A549 (cell line): ENCODE measurements around the gene TGFBI. TPM values are rescaled to one million over a fixed set of nuclear protein-coding genes. Genes with fewer than 3 reads are reported as not detected.

Experiments
- ATAC-seq, 2 experiments: fragments of 200-7000 bp in 1 of 2; fragments of >200 bp in 1 of 2; cut with Nextera tagmentation in 1 of 2; cut with Tn5 transposase in 1 of 2; 3 replicates each; pipeline versions ENCODE4 v1.8.0 to v1.9.1; 2018 to 2020; ENCODE audit warnings: mild to moderate bottlenecking in 1 of 2, moderate library complexity in 1 of 2
- CTCF ChIA-PET: fragments of 300-600 bp; sonication (Branson Sonifier 250); formaldehyde crosslinking; extraction: SDS; loops from one replicate; lab custom pipeline; 2021; ENCODE audit warnings: antibody characterized with exemption, inconsistent platforms; lab: Yijun Ruan, JAX
- POLR2A ChIA-PET: fragments of 350-600 bp; formaldehyde crosslinking; extraction: SDS; loops from one replicate; lab custom pipeline; 2021; ENCODE audit warnings: antibody characterized with exemption, inconsistent platforms; lab: Yijun Ruan, JAX
- DNase-seq, 2 experiments: peaks; one replicate each; pipeline versions ENCODE4 v3.0.0 to v3.0.0-alpha.2; 2011 to 2016; ENCODE audit warnings: low read depth in 1 of 2, low spot score in 1 of 2
- FAIRE-seq: peaks from 2 replicates; lab custom pipeline; 2011; peaks lifted over from hg19 to GRCh38; lab: Jason Lieb, UNC
- H3K27ac ChIP-seq, 2 experiments: fragments of >200 bp; sonication (Bioruptor Twin); formaldehyde crosslinking; 3 replicates each; pipeline ENCODE4 v1.5.1; 2016 to 2017
- H3K4me1 ChIP-seq: fragments of >200 bp; sonication (Bioruptor Twin); formaldehyde crosslinking; 3 replicates; pipeline ENCODE4 v1.6.1; 2016
- H3K4me2 ChIP-seq: fragments of >200 bp; sonication (Bioruptor Twin); formaldehyde crosslinking; 3 replicates; pipeline ENCODE4 v1.6.1; 2016
- H3K4me3 ChIP-seq: fragments of >200 bp; sonication (Bioruptor Twin); formaldehyde crosslinking; 3 replicates; pipeline ENCODE4 v1.5.1; 2016
- H3K9me3 ChIP-seq: fragments of >200 bp; sonication (Bioruptor Twin); formaldehyde crosslinking; 3 replicates; pipeline ENCODE4 v1.6.1; 2016
- BHLHE40 ChIP-seq: IDR thresholded peaks from 2 replicates; pipeline ENCODE4 v1.6.1; 2012; ENCODE audit warnings: low read depth, low read length, inconsistent platforms
- CBX8 ChIP-seq: fragments of 200-600 bp; sonication (generic); IDR thresholded peaks from 2 replicates; pipeline ENCODE4 v1.6.1; 2016
- CEBPB ChIP-seq, 2 experiments: fragments of >200 bp in 1 of 2; sonication (Bioruptor Twin) in 1 of 2; formaldehyde crosslinking in 1 of 2; IDR thresholded peaks; 2 replicates each; pipeline ENCODE4 v1.6.1; 2012 to 2016
- EHF ChIP-seq: fragments of 250-450 bp; sonication (Bioruptor Pico); IDR thresholded peaks from 2 replicates; pipeline ENCODE4 v1.5.0; 2020; ENCODE audit warnings: mild to moderate bottlenecking
- EHMT2 ChIP-seq: fragments of 200-600 bp; sonication (generic); IDR thresholded peaks from 2 replicates; pipeline ENCODE4 v1.6.1; 2016; ENCODE audit warnings: antibody characterized with exemption, low read depth, mild to moderate bottlenecking, moderate library complexity
- FOSB ChIP-seq: fragments of 250-450 bp; sonication (Bioruptor Pico); IDR thresholded peaks from 2 replicates; pipeline ENCODE4 v1.5.0; 2020; ENCODE audit warnings: mild to moderate bottlenecking, moderate library complexity
- FOXS1 ChIP-seq: fragments of 250-450 bp; sonication (Bioruptor Pico); IDR thresholded peaks from 2 replicates; pipeline ENCODE4 v1.5.0; 2020; ENCODE audit warnings: mild to moderate bottlenecking, moderate library complexity
- GATA3 ChIP-seq: IDR thresholded peaks from 2 replicates; pipeline ENCODE4 v1.6.1; 2012; ENCODE audit warnings: borderline replicate concordance
- HES2 ChIP-seq: fragments of >200 bp; sonication (Bioruptor Twin); formaldehyde crosslinking; IDR thresholded peaks from 2 replicates; pipeline ENCODE4 v1.6.1; 2016
- MAFK ChIP-seq: fragments of 450-650 bp; IDR thresholded peaks from 2 replicates; pipeline ENCODE4 v1.6.1; 2014; ENCODE audit not compliant: partially characterized antibody
- NFE2L2 ChIP-seq: fragments of 150-350 bp; conservative IDR thresholded peaks from 2 replicates; pipeline ENCODE4 v1.6.1; 2014; ENCODE audit warnings: low read length
- NR3C1 ChIP-seq: fragments of >200 bp; sonication (Bioruptor Twin); formaldehyde crosslinking; IDR thresholded peaks from 3 replicates; pipeline ENCODE4 v1.6.1; 2017
- PBX3 ChIP-seq: IDR thresholded peaks from 2 replicates; pipeline ENCODE4 v1.6.1; 2012
- PHF8 ChIP-seq: fragments of 200-600 bp; sonication (generic); IDR thresholded peaks from 2 replicates; pipeline ENCODE4 v1.6.1; 2016; ENCODE audit warnings: low read depth, mild to moderate bottlenecking, antibody characterized with exemption, moderate library complexity, borderline replicate concordance
- RAD21 ChIP-seq, 2 experiments: fragments of >200 bp in 1 of 2; sonication (Bioruptor Twin) in 1 of 2; formaldehyde crosslinking in 1 of 2; IDR thresholded peaks in 1 of 2; conservative IDR thresholded peaks in 1 of 2; 2 replicates in 1 of 2; 3 replicates in 1 of 2; pipeline ENCODE4 v1.6.1; 2012 to 2018; ENCODE audit warnings: inconsistent platforms in 1 of 2
- RARB ChIP-seq: fragments of 250-450 bp; sonication (Bioruptor Pico); IDR thresholded peaks from 2 replicates; pipeline ENCODE4 v1.8.0; 2021; ENCODE audit warnings: mild to moderate bottlenecking, moderate library complexity
- RNF2 ChIP-seq: fragments of 200-600 bp; sonication (generic); IDR thresholded peaks from 2 replicates; pipeline ENCODE4 v1.6.1; 2016; ENCODE audit warnings: low read depth, mild to moderate bottlenecking, antibody characterized with exemption, moderate library complexity, borderline replicate concordance
- SMC3 ChIP-seq: fragments of >200 bp; sonication (Bioruptor Twin); formaldehyde crosslinking; IDR thresholded peaks from 3 replicates; pipeline ENCODE4 v1.6.1; 2018; ENCODE audit warnings: inconsistent platforms
- SREBF2 ChIP-seq: fragments of 450-650 bp; IDR thresholded peaks from 2 replicates; pipeline ENCODE4 v1.6.1; 2014; ENCODE audit warnings: mild to moderate bottlenecking, moderate library complexity
- TFCP2L1 ChIP-seq: fragments of 250-450 bp; sonication (Bioruptor Pico); IDR thresholded peaks from 2 replicates; pipeline ENCODE4 v1.5.0; 2021; ENCODE audit warnings: mild to moderate bottlenecking
- ZFP36 ChIP-seq: fragments of 450-650 bp; IDR thresholded peaks from 2 replicates; pipeline ENCODE4 v1.6.1; 2014; ENCODE audit warnings: borderline replicate concordance; ENCODE audit not compliant: partially characterized antibody
- ZSCAN20 ChIP-seq: fragments of 250-450 bp; sonication (Bioruptor Pico); IDR thresholded peaks from 2 replicates; pipeline ENCODE4 v1.8.0; 2022; ENCODE audit warnings: mild to moderate bottlenecking, moderate library complexity
- WGBS: methylation state at CpG from one replicate; pipeline ENCODE4 v1.1.6; 2017; ENCODE audit errors: missing lambda C conversion rate; 5-methylcytosine and 5-hydroxymethylcytosine counted together
- polyA plus RNA-seq, 4 experiments: library from polyadenylated mRNA; depleted of rRNA in 3 of 4; stranded (reverse); fragments of >200 nt; fragmentation: RNase III in 1 of 4; extraction: RNeasy Plus Mini Kit Qiagen cat#74134 plus additional on column Dnase treatment in 1 of 4; gene quantifications; 2 replicates in 3 of 4; 3 replicates in 1 of 4; pipeline ENCODE4 v1.2.3, GENCODE V29; 2011 to 2017

Gene TGFBI
- polyA plus RNA-seq, 2 of the 4 experiments (the other 2 are of a cell fraction) = 1,135 to 1,859 TPM

- peak; percentile 95 for TF ChIP-seq HES2
- no peak for TF ChIP-seq ZFP36
- peak; percentile 89; the same call in 1 of the 2 replicates for TF ChIP-seq FOXS1 (CRISPR knock-in tag)
- 0 out of 2 replicates have a peak, but pooled peaks have one; percentile 18 for TF ChIP-seq BHLHE40
- TF ChIP-seq RNF2 = no peak
- peak; percentile 79; the same call in 1 of the 2 replicates for TF ChIP-seq FOSB
- TF ChIP-seq NFE2L2 = no peak
- TF ChIP-seq EHF (CRISPR knock-in tag) = peak; percentile 80; the same call in 1 of the 2 replicates
- TF ChIP-seq CEBPB (IDR thresholded peaks at IDR 0.05) = peak; percentile 97 to 98
- peak; percentile 83 for TF ChIP-seq PBX3
- TF ChIP-seq EHMT2 = no peak
- TF ChIP-seq NR3C1 = no peak
- peak; percentile 98 for TF ChIP-seq GATA3
- TF ChIP-seq RAD21 (conservative IDR thresholded peaks at IDR 0.05 in 1 of 2, IDR thresholded peaks at IDR 0.05 in 1 of 2) = peak; percentile 50 to 54
- TF ChIP-seq SMC3 = peak; percentile 66
- no peak for TF ChIP-seq SREBF2
- no peak for TF ChIP-seq PHF8
- peak; percentile 83; the same call in 1 of the 2 replicates for TF ChIP-seq RARB (CRISPR knock-in tag)
Measured at GRCh38 chr5:136058039-136058971, 29.5 kb downstream of the TGFBI start (continued).

- FAIRE-seq = no peak
- 88% methylated on average over 6 of the region's 6 CpGs for WGBS
- POLR2A ChIA-PET = interaction anchor here (1.6 to 1.9 kb wide), 3 partner anchors 27 to 42 kb away, joined by 6 to 13 read pairs (median 8); partner anchors contain the start of gene TGFBI
- Histone ChIP-seq H3K4me2 (peak overlapping the region; percentile 73), H3K4me3 (no peak overlapping the region), H3K9me3 (no peaks in the 10 kb centered on the region), H3K4me1 (peaks cover 97% of the 10 kb centered on the region), H3K27ac (peak overlapping the region; percentile 86 to 93)
- TF ChIP-seq MAFK = no peak
- TF ChIP-seq ZFP36 = no peak
- TF ChIP-seq CBX8 = no peak
- TF ChIP-seq ZSCAN20 (CRISPR knock-in tag) = 0 out of 2 replicates have a peak, but pooled peaks have one; percentile 54
- no peak for ATAC-seq
- CTCF ChIA-PET = interaction anchor here (0.7 to 5.5 kb wide), 22 partner anchors 8 to 173 kb away, joined by 3 to 79 read pairs (median 8); partner anchors contain the start of gene TGFBI
- DNase-seq = no peak
Measured at GRCh38 chr5:136058972-136059354, 30.2 kb downstream of the TGFBI start.

- Histone ChIP-seq H3K4me3 (no peak overlapping the region), H3K9me3 (no peaks in the 10 kb centered on the region), H3K4me1 (peaks cover 97% of the 10 kb centered on the region), H3K27ac (peak overlapping the region; percentile 86 to 93), H3K4me2 (no peak overlapping the region)
- WGBS = 98% methylated on average over 7 of the region's 7 CpGs
- ATAC-seq (no peak), DNase-seq (no peak), FAIRE-seq (no peak)
- CTCF ChIA-PET = interaction anchor here (0.5 to 5.5 kb wide), 4 partner anchors 28 to 172 kb away, joined by 3 to 79 read pairs (median 4); partner anchors contain the start of gene TGFBI
- no peak for TF ChIP-seq TFCP2L1 (CRISPR knock-in tag)
- POLR2A ChIA-PET = no interaction called here
Measured at GRCh38 chr5:136060963-136061362, 32.2 kb downstream of the TGFBI start.
